HL-60/S4 treated with phorbol 12-myristate 13-acetate at 8.2 ng/mL for 4 days and 3 days (cell line): ENCODE measurements around the gene NDEL1.

Experiments
- in situ Hi-C: fragments of 300-500 bp; cut with MboI; formaldehyde crosslinking; loops from 2 replicates; pipeline ENCODE4 v1.15.0; 2022; ENCODE audit warnings: low sequenced_read_pairs

NDEL1 gene

GRCh38 chr17:8502126-8502525, 66.4 kb downstream of the NDEL1 start:
- in situ Hi-C loops, result no loop called here

GRCh38 chr17:8503368-8503767, 67.7 kb downstream of the NDEL1 start:
- in situ Hi-C loops, result no loop called here

- in situ Hi-C loops, result no loop called here
Observed at GRCh38 chr17:8503807-8504206, 68.1 kb downstream of the NDEL1 start.

- in situ Hi-C loops, result no loop called here
Observed at GRCh38 chr17:8504460-8505207, 69.0 kb downstream of the NDEL1 start.

- in situ Hi-C loops, result no loop called here
Observed at GRCh38 chr17:8506145-8506544, 70.5 kb downstream of the NDEL1 start.

GRCh38 chr17:8514801-8515200, 79.1 kb downstream of the NDEL1 start:
- in situ Hi-C loops, result no loop called here
